Nephron progenitor cell (in vitro differentiated cells): Measurements from ENCODE around the gene SCIN.
A peak's percentile ranks its signal among the peaks of the same experiment; 100 is the strongest.

Source experiments
- DNase-seq: peaks from one replicate; pipeline ENCODE4 v3.0.0; 2021
- H3K27ac Mint-ChIP-seq: 2 replicates; pipeline ENCODE4 v1.8.0; 2021; ENCODE audit warnings: mild to moderate bottlenecking, moderate library complexity, mixed read lengths
- H3K27me3 Mint-ChIP-seq: 2 replicates; pipeline ENCODE4 v1.8.0; 2021; ENCODE audit warnings: mild to moderate bottlenecking, low read depth, mixed read lengths; ENCODE audit not compliant: poor library complexity
- H3K36me3 Mint-ChIP-seq: 2 replicates; pipeline ENCODE4 v1.8.0; 2021; ENCODE audit warnings: low read depth, mixed read lengths
- H3K4me1 Mint-ChIP-seq: 2 replicates; pipeline ENCODE4 v1.8.0; 2021; ENCODE audit warnings: mixed read lengths
- H3K4me3 Mint-ChIP-seq: 2 replicates; pipeline ENCODE4 v1.8.0; 2021; ENCODE audit warnings: mild to moderate bottlenecking, moderate library complexity, mixed read lengths
- H3K9me3 Mint-ChIP-seq: 2 replicates; pipeline ENCODE4 v1.8.0; 2021; ENCODE audit warnings: mild to moderate bottlenecking, moderate library complexity, mixed read lengths
- TF ChIP-seq, protein P1 (sequence below): fragments of 200-600 bp; sonication (generic); IDR thresholded peaks from 2 replicates; pipeline ENCODE4 v1.5.0; 2021; ENCODE audit warnings: antibody characterized with exemption

The SCIN gene

GRCh38 chr7:12683678-12684585 lies 113.4 kb downstream of the SCIN start:
- Mint-ChIP-seq H3K36me3 (no peaks in the 10 kb centered on the region), H3K27ac (no peak overlapping the region), H3K27me3 (peaks cover 7% of the 10 kb centered on the region), H3K4me3 (no peak overlapping the region), H3K4me1 (peaks cover 22% of the 10 kb centered on the region), H3K9me3 (peaks cover 4% of the 10 kb centered on the region)
- DNase-seq: no peak
- TF ChIP-seq, protein P1, sequence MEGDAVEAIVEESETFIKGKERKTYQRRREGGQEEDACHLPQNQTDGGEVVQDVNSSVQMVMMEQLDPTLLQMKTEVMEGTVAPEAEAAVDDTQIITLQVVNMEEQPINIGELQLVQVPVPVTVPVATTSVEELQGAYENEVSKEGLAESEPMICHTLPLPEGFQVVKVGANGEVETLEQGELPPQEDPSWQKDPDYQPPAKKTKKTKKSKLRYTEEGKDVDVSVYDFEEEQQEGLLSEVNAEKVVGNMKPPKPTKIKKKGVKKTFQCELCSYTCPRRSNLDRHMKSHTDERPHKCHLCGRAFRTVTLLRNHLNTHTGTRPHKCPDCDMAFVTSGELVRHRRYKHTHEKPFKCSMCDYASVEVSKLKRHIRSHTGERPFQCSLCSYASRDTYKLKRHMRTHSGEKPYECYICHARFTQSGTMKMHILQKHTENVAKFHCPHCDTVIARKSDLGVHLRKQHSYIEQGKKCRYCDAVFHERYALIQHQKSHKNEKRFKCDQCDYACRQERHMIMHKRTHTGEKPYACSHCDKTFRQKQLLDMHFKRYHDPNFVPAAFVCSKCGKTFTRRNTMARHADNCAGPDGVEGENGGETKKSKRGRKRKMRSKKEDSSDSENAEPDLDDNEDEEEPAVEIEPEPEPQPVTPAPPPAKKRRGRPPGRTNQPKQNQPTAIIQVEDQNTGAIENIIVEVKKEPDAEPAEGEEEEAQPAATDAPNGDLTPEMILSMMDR: peak; percentile 16

DNA sequence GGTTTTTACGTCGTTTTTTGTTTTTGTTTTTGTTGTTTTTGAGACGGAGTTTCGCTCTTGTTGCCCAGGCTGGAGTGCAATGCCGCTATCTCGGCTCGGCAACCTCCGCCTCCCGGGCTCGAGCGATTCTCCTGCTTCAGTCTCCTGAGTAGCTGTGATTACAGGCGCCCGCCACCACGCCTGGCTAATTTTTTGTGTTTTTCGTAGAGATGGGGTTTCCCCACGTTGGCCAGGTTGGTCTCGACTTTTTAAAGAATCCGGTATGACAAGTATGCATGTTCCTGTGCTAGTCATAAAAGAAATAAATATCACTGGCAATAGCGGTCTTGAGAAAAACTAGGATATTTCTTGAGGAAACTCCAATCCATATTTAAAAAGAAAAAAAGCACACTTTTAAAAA lies 114.2 kb downstream of the SCIN start:
- Mint-ChIP-seq H3K9me3 (peaks cover 4% of the 10 kb centered on the region), H3K27ac (no peak overlapping the region), H3K4me3 (no peak overlapping the region), H3K36me3 (no peaks in the 10 kb centered on the region), H3K27me3 (peaks cover 7% of the 10 kb centered on the region), H3K4me1 (peaks cover 30% of the 10 kb centered on the region)
- no peak for DNase-seq
- TF ChIP-seq, protein P1: no peak

GRCh38 chr7:12685550-12685949 lies 115.0 kb downstream of the SCIN start:
- Mint-ChIP-seq H3K27ac (no peak overlapping the region), H3K27me3 (peaks cover 7% of the 10 kb centered on the region), H3K4me3 (peak overlapping the region; percentile 68), H3K36me3 (no peaks in the 10 kb centered on the region), H3K9me3 (peaks cover 4% of the 10 kb centered on the region), H3K4me1 (peaks cover 38% of the 10 kb centered on the region)
- peak; percentile 13 for DNase-seq
- TF ChIP-seq, protein P1: no peak

DNA sequence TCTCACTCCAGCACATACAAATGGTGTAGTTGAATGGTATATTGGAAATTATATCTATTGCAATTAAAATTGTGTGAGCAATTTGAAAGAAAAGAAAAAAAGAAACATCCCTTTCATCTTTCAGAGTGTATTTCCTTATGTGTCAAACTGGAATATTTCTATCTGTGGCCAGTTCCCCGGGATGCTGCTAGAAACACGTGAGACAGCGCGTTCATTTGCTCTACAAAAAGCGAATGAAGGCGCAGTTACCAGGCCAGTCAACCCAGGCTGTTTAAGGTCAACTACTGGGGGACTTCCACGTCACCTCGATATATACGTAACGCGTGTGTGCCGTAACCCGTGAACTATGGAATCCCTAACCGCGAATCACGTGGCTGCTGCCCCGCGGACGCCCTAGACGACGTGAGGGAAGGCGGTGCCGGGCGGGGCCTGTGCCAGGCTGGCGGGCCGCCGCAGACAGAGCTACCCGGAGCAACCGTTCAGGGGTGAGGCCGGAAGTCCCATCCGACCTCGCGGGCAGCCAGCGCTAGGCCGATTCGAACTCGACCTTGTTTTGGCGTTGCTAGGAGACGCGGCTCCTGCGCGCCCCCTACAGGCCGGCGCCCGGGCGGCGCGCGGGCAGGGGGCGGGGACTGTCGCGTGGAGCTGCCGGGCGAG lies 115.8 kb downstream of the SCIN start:
- Mint-ChIP-seq H3K27me3 (peaks cover 7% of the 10 kb centered on the region), H3K4me3 (peak overlapping the region; percentile 89), H3K4me1 (peaks cover 43% of the 10 kb centered on the region), H3K36me3 (no peaks in the 10 kb centered on the region), H3K9me3 (peaks cover 4% of the 10 kb centered on the region), H3K27ac (peak overlapping the region; percentile 96)
- TF ChIP-seq, protein P1: peak; percentile 78
- DNase-seq: peak; percentile 89

DNA sequence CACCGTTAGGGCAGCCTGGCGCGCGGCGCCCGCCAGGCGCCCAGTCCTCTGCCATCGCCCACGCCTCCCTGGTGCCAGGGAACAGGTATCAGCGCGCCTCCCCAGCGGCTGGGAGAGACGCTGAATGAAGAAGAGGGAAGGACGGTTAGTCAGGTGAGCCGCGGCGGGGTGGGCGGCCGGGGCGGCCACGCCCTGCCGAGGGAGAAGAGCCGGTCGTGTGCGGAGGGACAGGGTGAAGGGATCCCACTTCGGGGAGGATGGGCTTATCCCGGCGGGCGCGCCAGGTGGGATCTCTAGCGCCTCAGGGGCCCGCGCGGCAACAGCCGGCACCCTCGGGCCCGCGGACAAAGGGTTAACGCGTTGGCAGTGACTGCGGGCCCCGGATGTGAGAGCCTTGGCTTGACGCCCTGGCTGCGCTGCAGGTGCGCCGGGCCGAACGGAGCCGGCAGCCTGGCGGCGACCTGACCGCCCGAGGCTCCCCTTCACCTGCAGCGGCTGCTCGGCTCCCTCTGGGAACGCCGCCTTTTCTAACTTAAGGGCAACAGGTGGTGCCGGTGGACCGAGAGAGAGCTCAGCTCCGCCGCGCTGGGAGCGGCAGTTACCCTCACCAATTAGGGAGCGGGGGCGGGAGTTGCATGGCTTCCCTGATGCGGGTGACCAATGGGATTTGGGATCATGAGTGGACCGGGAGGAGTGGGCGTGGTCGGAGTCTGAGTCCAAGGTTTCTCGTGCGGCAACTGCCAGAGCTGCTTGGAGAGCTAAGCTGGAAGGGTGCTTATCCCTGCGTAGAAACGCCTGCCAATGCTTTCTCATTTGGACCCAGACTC lies 116.6 kb downstream of the SCIN start, which contains the start of gene ARL4A:
Gene ARL4A, plus strand, starts transcription at position 743 of the 827 bp plus-strand sequence. CDS start 622 bp downstream, outside the sequence.
- Mint-ChIP-seq H3K27me3 (peaks cover 2% of the 10 kb centered on the region), H3K4me1 (peaks cover 43% of the 10 kb centered on the region), H3K36me3 (no peaks in the 10 kb centered on the region), H3K4me3 (peak within 1 kb of the TSS; percentile 89), H3K27ac (peak within 1 kb of the TSS; percentile 96), H3K9me3 (peaks cover 4% of the 10 kb centered on the region)
- TF ChIP-seq, protein P1: no peak
- peak; percentile 98 for DNase-seq
